NCI-H1436 treated with DMSO at 0.1 percent for 48 hours (cell line): Measurements from ENCODE around the gene ATF5.
"Not testable (repeated sequence)": the region's sequence is repeated elsewhere in the genome, so short reads cannot be mapped to it uniquely, and the experiment has no call there.

Experiments used
- DNase-seq: peaks from one replicate; lab custom pipeline; 2025; lab: John Stamatoyannopoulos, UW

The ATF5 gene

DNA sequence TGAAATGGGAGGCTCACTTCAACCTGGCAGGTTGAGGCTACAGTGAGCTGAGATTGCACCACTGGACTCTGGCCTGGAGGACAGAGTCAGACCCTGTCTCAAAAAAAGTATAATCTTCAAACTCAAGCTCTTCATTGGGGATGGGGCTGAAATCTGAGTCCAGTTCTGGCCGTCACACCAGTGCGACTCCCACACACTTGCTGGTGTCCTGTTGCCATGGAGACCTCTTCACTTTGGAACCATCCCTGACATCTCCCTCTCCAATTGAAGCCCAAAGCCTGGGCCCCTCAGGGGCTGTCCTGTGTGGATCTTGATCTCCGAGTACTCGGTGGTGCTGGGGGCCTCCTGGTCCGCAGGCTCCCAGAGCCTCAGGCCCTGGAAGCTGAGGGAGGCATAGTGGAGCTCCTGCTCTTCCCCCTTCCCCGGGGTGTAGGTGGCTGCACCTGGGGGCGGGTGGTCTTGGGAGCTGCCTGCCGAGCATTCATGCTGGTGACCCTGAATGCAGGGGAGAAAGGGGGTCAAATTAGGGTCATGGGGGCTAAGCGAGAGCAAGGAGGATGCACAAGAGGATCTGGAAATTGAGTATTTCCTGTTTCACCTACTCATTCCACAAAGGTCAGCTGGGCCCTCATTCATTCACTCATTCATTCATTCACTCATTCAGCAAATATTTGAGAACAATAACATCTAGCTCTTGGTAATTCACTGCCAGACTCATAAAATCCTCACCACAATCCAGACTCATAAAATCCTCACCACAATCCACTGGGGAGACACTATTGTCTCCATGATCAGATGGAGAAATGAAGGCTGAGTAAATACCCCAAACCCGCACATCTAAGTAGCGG is 21.0 kb downstream of the ATF5 start:
- DNase-seq, result no peak

DNA sequence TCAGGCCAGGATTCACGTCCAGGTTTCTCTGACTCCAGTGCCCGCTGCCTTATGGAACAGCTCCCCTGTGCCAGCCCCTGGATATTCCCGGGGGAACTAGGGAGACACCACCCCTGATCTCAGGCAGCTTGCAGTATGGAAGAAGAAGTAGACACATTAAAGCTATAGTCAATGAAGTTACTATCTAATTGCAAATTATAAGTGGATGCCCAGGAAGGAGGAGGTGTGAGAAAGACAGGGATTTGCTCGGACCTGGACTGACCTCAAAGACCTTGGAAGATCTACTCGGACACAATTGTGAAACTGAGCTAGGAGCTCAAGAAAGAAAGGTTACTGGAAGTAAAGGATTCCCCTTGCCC is 21.6 kb downstream of the ATF5 start:
- no peak for DNase-seq

DNA sequence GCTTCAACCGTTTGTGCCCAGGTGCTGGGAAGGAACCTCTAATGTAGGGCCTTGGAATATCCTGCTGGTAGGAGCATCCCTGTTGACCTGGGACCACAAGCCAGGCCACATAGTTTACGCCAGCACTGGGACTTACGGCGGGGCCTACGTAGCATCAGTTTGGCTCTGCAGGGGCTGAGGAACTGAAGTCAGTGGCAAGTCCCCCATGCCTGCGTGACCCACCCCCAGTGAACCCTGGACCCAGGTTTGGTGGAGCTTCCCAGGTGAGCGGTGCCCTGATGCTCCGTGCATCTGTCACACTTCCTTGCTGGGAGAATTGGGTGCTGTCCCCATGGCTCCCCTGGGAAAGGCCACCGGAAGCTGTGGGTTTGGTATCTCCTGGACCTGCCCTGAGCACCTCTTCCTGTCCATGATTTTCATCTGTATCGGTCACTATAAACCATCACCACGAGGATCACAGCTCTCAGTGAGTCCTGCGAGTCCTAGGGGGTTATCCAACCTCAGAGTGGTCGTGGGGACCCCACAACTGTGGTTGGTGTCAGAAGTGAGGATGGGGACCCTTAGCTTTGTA is 22.0 kb downstream of the ATF5 start:
- no peak for DNase-seq

DNA sequence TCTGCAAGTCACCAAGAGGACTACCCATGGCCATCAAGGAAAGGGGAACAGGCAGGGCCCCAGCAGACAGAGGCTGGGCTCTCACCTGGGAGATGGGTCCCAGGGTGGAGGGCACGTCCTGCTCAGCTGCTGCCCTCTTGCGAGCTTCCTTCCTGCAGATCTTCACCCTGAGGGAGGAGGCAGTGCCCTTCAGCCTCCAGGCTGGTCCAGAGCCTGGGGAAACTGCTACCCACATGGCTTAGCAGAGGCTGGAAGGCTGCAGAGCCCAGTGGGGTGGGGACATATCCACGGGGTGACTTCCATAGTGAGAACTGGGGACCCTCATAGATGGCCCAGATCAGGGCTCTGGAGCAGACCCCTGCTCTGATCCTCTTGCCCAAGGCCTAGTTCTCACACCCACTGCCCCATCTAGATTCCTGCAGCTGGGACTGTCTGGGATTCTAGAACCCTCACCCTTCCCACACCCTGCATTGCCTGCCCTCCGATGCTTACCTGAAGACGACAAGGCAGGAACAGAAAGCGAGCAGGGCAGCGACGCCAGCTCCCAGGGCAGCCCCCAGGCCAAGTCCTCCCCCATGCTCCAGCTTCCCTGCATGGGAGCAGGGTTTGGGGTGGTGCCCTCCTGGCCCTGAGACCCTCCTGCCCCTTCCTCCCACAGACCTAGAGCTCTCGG is 22.9 kb downstream of the ATF5 start:
- no peak for DNase-seq

DNA sequence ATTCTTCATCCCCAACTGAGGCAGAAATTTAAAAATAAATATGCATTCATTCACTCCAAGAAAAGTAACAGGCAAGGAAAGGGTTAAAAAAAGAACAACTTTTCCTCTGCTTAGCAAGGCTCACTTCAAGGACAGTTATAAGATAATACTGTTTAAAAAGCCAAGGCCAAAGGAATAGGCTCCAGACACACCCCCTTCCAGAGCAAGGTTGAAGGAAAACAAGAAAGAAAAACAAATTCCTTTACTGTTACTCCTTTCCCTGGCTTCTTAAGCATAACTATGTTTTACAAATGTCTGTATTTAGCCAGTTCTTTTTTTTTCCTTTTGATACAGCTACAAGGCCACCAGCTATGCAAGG is 23.5 kb downstream of the ATF5 start:
- no peak for DNase-seq

DNA sequence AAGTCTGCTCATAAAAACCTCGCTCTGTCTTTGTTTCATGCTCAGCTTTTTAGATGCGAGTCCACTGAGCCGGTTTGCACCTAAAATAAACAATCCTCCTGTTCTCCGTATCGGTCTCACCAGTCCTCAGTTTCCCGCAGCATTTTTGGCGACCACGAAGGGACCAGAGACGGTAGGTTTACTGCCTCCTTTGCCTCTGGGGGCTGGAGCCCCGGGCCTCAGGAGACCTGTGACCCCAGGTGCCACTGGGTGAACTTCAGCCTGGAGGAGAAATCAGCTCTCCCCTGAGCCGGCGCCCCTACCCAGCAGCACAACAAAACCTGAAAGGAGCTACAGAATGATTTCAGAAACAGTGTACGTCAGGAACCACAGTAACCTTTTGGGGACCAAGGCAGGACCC is 23.9 kb downstream of the ATF5 start:
- no peak for DNase-seq

DNA sequence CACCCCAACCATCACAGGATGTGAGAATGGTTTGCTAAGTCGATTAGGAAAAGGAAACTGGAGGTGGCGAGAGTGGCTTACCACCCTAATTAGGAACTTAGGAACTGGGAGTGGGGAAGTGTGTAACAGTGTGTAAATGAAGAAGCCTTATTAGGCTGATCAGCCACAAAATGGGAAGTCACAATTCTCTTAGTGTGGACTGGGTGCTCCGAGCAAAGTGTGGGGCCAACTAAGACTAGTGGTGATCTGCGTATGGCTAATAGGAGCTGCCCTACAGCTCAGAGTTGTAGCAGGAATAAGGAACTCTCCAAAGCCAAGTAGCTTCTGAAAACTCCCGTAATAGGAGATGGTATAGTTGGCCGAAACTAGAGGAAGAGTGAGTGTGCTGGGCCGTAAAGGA is 24.4 kb downstream of the ATF5 start:
- no peak for DNase-seq

DNA sequence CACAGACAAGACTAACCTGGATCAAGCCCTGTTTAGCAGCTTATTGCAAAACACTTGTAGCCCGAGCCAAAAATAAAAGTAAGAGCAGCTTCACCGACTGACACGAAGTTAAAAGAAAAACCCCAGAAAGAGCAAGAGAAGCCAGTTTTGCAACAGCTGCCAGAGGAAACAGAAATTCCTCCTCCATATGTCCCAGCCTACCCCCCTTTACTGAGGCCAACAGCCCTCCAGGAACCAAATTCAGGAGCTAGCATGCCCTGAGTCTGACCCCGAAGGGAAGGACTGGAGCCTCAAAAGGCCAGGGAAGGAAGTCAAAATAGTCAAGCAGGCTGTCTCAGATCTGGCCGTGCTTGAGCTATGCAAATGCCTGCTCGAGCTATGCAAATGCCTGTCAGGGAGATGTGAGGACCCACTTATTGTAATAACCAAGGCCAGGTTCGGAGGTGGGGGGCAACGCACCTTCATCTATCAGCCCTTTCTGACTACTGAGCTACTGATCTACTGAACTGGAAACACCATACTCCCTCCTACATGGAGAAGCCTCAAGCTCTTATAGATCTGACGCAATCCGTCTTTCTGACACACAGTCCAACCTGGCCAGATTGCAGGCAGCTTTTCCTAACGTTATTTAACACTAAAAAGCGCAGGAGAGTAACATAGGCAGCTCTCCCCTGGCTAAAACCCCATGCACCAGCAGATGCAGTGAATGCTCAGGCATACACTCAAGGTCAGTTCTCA is 25.3 kb downstream of the ATF5 start:
- DNase-seq, result no peak

DNA sequence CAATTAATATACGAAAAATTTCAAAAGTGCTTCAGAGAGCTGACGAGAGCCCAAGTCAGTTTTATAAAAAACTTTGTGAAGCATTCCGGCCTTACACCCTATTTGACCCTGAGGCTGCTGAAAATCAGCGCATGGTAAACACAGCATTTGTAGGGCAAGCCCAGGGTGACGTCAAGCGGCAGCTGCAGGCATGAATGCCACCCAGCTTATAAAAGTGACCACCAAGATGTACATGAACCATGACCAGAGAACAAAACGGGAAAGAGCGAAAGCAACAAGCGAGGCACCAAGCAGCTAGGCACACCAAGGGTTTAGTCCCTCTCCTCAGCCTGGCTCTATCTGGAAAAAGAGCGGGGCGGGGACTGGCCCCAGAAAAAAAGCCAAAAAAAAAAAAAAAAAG is 25.9 kb downstream of the ATF5 start:
- no peak for DNase-seq

DNA sequence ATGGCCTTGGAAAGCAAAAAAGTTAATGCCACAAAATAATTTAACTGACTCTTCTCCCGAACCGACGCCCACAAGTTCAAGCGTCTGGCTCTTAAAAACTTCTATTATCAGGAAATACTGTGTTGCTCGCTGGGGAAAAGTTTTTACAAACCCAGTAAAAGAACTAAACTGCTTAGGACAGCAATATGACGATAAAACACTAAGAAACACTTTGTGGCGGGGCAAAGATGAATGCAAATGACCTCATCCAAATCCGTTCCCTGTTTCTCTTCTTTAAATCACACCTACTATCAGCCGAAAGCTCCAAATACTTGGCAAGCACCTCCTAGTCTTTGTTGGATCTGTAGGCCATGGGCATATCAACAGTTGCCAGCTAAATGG is 27.1 kb downstream of the ATF5 start:
- DNase-seq, result no peak

DNA sequence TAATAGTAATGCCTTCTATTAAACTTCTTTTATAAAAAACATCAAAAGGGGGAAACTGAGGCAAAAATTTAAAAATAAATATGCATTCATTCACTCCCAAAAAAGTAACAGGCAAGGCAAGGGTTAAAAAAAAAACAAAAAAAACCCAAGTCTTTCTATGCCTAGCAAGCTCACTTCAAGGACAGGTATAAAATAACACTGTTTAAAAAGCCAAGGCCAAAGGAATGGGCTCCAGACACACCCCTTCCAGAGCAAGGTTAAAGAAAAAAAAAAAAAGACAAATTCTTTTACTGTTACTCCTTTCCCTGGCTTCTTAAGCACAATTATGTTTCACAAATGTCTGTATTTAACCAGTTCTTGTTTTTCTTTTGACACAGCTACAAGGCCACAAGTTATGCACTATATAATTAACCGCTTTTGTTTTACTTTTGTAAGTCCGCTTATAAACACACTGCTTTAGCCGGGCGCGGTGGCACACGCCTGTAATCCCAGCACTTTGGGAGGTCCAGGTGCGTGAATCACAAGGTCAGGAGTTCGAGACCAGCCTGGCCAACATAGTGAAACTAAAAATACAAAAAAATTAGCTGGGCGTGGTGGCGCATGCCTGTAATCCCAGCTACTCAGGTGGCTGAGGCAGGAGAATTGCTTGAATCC is 28.4 kb downstream of the ATF5 start:
- no peak for DNase-seq

DNA sequence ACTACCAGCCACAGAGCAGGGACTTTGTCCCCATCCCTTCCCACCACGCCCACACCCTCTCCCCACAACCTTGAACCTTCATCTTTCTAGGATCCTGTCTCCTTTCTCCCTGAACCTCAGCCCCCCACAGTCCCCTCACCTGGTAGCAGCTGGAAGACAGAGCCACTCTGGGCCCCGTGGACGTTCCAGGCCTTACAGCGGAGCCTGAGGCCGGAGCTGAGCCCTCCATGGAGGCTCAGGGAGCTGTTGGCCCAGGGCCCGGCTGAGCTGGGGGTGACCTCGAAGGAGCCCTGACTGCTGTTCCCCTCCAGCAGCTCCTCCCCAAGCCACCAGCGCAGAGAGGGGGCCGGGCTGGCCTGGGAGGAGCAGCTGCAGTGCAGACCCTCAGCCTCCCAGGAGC is 29.1 kb downstream of the ATF5 start:
- DNase-seq, result not testable (repeated sequence)

DNA sequence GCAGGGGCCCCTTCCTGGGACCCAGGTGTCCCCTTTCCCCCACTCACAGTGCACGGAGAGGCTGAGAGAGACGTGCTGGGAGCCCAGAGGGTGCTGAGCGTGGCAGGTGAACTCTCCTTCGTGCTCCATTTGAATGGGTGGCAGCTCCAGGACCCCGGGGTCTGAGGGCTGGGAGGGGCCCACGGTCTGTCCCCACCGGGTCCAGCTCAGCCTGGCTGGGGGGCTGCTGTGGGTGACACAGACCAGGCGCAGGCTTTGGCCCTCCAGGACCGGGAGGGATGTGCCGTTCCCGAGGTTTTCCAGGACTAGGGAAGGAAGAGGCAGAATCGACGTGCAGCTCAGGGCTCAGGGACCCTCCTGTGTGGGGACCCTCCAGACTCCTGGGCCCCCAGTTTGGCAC is 29.6 kb downstream of the ATF5 start:
- DNase-seq, result not testable (repeated sequence)

DNA sequence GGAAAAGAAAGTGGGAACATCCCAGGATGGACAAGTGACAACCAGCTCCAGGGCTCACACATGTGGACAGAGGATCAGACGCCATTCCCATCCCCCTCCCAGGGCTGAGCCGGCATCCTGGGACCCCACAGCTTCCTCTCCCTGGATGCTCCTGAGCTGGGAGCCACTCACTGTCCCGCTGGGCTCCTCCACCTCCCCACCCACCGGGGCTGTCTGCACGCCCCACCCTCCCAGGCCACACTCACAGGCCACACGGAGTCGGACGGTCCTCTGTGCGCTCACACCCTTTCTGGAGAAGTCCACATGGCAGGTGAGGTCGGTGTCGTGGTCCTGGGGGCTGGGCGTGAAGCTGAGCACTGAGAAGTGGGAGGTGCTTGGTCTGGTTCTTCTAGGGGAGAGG is 30.9 kb downstream of the ATF5 start:
- DNase-seq, result not testable (repeated sequence)

DNA sequence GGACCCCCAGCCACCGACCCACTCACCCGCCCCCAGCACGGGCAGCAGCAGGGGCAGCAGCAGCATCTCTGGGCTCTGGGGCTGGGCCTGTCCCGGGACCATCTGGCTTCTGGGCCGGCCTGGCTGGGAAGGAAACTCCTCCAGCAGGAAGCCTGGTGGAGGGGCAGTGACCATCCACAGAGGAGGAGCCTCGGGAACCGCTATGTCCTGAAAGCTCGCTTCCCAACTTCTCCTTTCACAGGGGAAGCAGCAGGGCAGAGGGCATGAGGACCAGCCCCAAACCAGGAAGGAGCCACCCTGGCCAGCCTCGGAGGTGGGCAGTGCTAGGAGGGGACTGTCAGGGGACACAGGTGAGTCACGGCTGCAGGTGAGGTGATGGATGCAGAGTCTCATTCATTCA is 32.0 kb downstream of the ATF5 start, which contains the start of gene SIGLEC11:
SIGLEC11 (minus strand) TSS at position 193 of the 400 bp plus-strand sequence; CDS start at position 102, 91 bp downstream.
- not testable (repeated sequence) for DNase-seq

DNA sequence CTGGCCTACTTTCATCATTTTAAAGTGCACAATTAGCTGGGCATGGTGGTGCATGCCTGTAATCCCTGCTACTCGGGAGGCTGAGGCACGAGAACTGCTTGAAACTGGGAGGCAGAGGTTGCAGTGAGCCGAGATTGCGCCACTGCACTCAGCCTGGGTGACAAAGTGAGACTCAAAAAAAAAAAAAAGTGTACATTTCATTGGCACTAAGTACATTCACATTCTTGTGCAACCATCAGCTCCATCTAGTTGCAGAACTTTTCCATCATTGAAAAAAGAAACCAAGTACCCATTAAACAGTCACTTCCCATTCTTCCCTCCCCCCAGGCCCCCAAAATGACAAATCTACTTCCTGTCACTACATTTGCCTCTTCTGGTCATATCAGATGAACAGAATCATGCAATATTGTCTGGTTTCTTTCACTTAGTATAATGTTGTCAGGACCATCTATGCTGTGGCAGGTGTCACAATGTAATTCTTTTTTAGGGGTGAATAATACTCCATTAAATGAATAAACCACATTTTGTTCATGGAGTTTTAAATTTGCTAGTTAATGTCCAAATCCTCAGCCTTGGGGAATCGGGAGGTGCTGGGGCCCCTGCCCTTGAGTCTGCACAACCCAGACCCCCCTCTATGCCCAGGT is 39.4 kb downstream of the ATF5 start:
- DNase-seq, result no peak

DNA sequence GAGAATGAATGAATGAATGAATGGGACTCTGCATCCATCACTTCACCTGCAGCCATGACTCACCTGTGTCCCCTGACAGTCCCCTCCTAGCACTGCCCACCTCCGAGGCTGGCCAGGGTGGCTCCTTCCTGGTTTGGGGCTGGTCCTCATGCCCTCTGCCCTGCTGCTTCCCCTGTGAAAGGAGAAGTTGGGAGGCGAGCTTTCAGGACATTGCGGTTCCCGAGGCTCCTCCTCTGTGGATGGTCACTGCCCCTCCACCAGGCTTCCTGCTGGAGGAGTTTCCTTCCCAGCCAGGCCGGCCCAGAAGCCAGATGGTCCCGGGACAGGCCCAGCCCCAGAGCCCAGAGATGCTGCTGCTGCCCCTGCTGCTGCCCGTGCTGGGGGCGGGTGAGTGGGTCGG is 40.4 kb downstream of the ATF5 start:
- not testable (repeated sequence) for DNase-seq

DNA sequence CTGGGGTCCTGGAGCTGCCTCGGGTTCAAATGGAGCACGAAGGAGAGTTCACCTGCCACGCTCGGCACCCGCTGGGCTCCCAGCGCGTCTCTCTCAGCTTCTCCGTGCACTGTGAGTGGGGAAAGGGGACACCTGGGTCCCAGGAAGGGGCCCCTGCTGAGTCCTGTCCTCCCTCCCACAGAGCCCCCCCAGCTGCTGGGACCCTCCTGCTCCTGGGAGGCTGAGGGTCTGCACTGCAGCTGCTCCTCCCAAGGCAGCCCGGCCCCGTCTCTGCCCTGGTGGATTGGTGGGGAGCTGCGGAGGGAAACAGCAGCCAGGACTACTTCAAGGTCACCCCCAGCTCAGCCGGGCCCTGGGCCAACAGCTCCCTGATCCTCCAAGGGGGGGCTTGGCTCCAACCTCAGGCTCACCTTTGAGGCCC is 43.0 kb downstream of the ATF5 start:
- no peak for DNase-seq

DNA sequence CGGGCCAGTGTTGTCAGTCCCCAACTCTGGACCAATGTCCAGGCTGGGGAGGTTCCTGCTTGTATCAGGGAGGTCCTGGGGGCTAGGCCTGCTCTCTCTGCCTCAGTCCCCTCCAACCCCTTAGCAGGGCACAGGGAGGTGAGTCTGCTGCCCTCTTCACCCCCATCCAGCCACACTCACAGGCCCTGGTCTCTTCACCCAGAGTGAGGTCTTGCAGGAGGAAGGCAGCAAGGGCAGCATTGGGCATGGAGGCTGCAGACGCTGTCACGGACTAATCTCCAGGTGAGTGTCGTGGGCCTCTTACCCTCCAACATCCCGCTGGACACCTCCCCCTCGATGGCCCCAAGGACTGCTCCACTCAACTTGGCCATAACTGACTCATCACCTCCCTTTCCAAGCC is 43.8 kb downstream of the ATF5 start:
- DNase-seq, result no peak

DNA sequence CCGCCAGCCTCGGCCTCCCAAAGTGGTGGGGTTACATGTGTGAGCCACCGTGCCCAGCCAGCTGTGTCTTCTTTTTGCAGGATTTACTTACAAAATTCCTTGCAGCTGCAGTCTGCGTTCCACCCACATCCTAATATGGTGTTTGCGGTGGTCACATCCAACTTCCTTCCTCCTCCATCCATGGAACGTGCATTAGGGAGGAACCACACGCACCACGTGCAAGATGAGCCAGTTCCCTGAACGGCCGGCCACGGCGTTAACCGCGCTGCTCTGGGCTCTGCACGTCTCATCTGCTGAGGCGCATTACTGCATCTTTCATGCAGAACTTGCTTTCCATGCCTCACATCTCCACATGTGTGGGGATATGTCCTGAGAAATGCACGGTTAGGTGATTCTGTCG is 45.0 kb downstream of the ATF5 start:
- DNase-seq, result no peak

DNA sequence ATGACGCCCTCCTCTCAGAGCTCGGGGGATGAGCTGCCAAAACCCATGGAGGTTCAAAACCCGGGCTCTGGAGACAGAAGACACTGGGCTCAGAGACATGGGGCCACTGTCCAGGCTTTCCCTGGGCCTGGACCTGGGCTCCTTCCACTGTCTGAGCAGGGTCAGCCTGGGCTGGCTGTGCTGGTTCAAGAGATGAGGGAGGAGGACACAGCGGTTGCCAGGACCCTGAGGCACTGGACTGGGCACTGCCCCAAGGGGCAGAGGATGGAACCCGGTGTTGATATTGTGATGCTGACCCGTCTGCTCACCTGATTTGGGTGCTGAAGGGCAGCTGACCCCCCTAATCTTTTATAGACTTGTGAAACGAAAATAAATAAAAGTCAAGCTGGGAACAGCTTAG is 46.0 kb downstream of the ATF5 start:
- DNase-seq, result no peak

DNA sequence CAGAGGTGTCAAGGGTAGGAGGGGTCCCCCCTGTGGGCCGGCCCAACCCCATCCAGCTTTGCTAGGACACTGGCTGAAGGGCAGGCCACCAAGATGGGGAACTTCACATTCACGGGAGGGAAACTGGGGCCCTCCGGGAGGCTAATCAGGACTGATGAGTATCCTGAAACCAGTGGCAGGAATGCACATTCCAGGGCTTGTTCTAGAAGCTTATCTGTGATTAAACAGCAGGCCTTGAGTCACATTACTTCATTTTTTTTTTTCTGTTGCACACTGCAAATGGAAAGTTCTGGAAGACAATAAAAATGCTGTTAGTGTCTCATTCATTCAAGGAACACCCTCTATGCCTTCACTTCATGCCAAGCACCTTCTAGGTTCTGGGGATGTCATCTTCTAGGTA is 47.5 kb downstream of the ATF5 start:
- DNase-seq, result no peak
